ENCODE data around the gene RAD51B. TPM values are rescaled to one million over a fixed set of nuclear protein-coding genes. Genes with fewer than 3 reads are reported as not detected.

The RAD51B gene
- polyA plus RNA-seq, 4 donors = 10.6 to 13.2 (median 11.3) TPM

- no peak for DNase-seq (ENCODE audit: low read depth in 4 of 4, low spot score in 2 of 4)
Observed at GRCh38 chr14:68726093-68726695, 906.6 kb downstream of the RAD51B start.

GRCh38 chr14:68727315-68728047 lies 907.9 kb downstream of the RAD51B start:
- peak in 3 of 4 donors; percentile 24 to 50 (median 45) for DNase-seq (ENCODE audit: low read depth in 4 of 4, low spot score in 2 of 4)

DNA sequence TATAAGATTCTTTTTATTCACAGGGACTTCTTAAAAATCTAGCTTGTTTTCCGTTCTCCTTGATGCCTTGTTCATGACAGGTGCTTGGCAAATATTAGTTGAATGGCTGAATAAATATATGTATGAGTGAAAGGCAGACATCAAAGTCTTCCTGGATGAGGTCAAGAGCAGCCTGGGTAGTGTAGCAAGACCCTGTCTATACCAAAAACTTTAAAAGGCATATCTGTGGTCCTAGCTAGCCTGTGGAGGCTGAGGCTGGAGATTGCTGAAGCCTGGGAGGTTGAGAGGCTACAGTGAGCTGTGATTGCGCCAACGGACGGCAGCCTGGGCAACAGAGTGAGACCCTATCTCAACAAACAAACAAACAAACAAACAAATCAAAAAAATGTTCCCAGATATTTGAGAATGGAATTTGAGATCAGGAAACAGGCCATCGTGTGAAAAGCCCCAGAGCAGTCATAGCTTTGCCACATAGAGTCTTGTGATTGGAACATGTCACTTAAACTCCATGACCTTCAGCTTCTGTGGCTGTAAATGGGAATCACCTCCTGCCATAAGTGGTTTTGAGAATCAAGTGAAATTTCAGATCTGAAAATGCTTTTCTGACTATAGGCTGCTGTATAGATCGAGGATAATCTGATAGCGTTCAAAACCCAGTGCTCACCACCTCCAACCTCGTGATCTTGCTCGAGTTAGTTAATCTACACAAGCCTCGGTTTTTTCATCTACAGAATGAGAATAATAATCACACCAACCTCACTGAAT lies 908.9 kb downstream of the RAD51B start:
- no peak for DNase-seq (ENCODE audit: low read depth in 4 of 4, low spot score in 2 of 4)

DNA sequence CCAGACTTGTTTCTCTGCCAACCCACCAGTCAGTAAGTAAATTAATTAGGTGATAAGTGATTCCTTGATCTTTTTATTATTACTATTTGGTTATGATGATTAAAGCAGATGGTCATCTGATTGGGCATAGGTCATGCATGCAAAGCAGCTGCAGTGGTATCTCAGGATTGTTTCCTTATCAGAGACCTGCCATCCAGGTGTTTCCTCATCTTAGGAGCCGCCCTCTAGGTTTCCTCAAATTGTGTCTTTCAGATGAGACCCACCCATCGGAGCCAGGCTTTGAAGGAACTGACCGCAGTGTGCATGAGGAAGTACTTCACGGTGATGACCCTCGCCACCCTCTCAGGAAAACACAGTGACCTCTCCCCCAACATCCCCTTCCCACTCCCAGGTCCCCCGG lies 910.0 kb downstream of the RAD51B start:
- DNase-seq (ENCODE audit: low read depth in 4 of 4, low spot score in 2 of 4) = no peak

DNA sequence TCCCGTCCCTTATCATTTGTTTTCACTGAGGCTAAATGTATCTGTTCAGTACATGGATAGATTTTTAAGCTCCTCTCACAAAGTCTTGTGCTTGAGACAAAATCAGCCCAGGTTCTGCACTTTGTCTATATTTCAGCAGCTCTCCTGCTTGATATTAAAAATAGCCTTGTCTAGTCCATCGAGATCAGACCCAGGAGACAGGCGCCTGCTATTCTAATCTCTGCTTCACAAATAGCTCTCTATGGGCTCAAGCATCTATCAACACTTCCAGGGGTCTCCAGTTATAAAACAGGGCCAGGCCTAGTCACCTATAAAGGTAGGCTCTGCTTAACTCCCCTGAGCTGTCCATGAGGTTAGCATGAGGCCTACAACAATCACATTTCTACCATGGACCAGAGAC lies 910.8 kb downstream of the RAD51B start:
- no peak for DNase-seq (ENCODE audit: low read depth in 4 of 4, low spot score in 2 of 4)

- DNase-seq (ENCODE audit: low read depth in 4 of 4, low spot score in 2 of 4) = no peak
Observed at GRCh38 chr14:68730811-68731425, 911.3 kb downstream of the RAD51B start.

DNA sequence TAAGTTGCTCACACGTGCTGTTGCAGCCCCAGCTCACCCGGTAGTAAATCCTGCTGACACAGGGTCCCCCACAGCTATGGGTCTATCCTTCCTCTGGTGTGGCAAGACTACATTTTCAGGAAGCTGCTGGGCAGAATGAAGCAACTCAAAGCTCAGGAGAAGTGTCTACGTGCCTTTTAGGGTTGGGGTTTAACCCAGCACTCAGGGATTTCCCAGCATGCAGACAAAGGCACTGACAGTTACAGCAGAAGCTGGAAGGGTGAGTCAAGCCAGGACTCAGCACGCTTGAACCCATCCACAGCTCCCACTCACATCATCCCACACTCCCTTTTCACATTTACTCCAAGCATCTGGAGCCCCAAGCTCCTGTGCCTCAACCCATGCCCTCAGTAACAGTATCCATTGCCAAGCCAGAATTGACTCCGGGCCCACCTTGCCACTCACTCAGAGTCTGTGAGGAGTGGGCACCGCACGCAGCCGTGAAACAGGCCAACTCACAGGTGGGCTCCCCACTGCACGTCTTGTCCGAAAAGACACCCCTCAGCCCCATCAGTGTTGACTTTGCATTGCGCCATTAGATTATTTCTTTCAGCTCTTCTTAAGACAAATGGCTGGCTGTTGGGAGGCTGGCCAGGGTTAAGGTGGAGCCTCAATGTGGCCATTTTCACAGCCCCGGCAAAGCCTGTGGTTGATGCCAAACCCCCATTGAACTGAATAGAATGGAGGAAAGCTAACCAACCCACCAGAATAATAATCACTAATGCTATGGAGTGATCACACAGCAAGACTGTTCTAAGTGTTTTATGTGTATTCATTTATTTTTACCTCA lies 913.7 kb downstream of the RAD51B start:
- DNase-seq (ENCODE audit: low read depth in 4 of 4, low spot score in 2 of 4) = no peak

GRCh38 chr14:68734231-68734732 lies 914.7 kb downstream of the RAD51B start:
- no peak for DNase-seq (ENCODE audit: low read depth in 4 of 4, low spot score in 2 of 4)

GRCh38 chr14:68735856-68736255 lies 916.3 kb downstream of the RAD51B start:
- no peak for DNase-seq (ENCODE audit: low read depth in 4 of 4, low spot score in 2 of 4)

DNA sequence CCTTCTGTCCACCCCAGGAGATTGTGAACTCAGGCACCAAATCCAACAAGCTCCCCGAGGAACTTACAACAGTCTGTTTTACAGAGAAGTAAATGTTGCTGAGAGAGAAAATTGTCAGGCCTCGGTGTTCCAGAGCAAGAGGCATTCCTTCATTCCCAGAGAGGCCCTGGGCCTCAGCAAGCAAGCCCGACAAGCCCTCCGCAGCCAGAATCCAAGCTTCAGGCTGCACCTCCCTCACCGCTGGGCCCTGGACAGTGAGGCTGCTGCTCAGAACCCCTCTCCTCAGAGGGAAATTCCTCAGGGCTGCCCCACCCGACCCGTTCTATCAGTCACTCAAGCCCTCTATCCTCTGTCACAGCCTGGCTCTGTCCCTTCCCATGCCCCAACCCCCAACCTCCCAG lies 916.9 kb downstream of the RAD51B start:
- DNase-seq (ENCODE audit: low read depth in 4 of 4, low spot score in 2 of 4) = no peak

DNA sequence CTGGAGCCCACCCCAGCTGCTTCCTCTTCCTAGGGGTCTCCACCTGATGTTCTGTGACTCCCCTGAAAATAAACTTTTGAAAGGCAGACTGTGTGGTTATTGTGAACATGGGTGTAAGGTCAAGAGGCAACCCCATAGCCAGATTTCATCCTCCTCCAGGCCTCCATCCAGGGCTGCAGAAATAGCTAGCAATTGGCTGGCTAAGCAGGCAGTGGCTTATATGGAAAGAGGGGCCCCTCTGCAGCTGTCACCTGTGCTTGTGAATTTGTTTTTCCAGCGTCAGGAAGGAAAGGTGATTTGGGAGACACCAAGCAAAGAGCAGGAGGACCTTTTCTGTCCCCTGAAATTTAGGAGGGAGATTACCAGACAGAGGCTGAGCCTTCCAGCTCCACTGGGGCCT lies 917.5 kb downstream of the RAD51B start:
- DNase-seq (ENCODE audit: low read depth in 4 of 4, low spot score in 2 of 4) = no peak

GRCh38 chr14:68738559-68738958 lies 919.0 kb downstream of the RAD51B start:
- no peak for DNase-seq (ENCODE audit: low read depth in 4 of 4, low spot score in 2 of 4)

DNA sequence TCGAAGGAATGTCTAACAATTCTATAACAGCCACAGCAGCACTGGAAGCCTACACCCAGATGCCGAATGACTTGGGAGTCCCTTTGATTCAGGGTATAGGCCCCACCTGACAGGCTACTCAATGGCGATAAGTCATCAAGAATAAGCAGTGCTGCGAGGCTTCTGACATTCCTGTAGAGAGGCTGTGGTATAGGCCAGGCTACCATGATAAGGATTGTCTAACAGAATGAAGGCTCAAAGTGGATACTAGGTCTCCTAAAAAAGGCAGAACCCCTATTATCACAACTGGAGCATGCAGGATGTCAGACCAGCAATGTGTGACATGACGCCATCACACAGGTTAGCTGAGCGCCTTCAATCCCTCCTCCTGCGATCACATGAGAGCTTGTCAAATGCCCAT lies 920.1 kb downstream of the RAD51B start:
- no peak for DNase-seq (ENCODE audit: low read depth in 4 of 4, low spot score in 2 of 4)

DNA sequence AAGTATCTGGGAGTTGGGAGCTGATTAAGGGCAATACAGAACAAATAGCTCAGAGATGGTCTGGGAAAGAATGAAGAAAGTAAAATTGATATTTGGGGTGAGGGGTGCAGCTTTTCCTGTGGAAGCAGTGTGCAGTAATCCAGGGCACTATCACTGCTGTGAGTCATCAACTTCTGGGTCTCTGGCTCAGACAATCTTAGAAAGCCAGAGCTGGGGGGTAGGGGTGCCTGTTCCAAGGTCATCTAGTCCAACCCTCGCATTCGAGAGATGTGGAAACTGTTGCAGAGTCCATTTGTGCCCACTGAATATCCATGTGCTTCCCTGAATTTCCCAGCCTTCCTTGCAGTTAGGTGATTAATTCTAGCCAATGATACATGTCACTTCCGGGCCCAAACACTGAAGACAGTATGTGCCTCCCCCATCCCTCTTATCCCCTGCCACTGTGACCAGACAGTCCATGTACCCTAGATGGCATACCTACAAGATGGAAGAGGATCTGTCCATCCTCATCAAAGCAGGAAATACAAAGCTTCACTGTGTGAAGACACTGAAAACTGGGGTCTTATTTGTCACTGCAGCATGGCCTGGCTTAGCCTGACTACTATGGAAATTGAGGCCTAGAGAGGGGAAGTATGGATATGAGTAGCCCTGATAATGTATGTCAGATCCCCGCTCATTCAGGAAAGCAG lies 921.4 kb downstream of the RAD51B start:
- DNase-seq (ENCODE audit: low read depth in 4 of 4, low spot score in 2 of 4) = no peak

- no peak for DNase-seq (ENCODE audit: low read depth in 4 of 4, low spot score in 2 of 4)
Observed at GRCh38 chr14:68741477-68741791, 921.9 kb downstream of the RAD51B start.

DNA sequence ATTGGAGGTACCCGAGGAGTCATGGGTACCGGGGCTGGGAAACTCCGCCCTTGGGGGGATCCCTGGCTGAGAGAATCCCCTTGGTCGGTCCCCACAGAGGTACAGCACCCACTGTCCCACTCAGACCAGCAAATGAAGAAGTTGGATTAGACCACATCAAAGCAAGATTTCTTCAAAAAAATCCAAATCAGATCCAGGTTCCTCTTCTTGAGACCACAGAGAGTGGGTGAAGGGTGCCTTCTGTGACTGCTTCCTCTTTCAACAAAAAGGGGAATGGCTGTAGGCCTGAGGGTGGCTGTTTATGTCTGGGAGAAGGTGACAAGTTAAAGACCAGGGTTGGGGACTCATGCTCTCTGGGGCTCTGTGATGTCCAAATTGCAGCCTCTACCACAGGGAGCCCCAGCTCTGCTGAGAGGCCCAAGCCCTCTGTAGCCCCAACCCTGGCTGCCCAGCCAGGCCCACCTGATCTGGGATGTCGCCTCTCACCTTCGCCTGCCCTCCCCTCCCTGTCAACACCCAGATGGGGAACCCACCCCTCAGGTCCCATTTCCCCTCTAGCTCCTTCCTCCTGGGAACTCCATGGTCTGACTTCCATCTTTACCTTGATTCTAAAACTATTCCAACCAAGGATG lies 922.4 kb downstream of the RAD51B start:
- DNase-seq (ENCODE audit: low read depth in 4 of 4, low spot score in 2 of 4) = no peak

- DNase-seq (ENCODE audit: low read depth in 4 of 4, low spot score in 2 of 4) = no peak
Observed at GRCh38 chr14:68744613-68745012, 925.0 kb downstream of the RAD51B start.

DNA sequence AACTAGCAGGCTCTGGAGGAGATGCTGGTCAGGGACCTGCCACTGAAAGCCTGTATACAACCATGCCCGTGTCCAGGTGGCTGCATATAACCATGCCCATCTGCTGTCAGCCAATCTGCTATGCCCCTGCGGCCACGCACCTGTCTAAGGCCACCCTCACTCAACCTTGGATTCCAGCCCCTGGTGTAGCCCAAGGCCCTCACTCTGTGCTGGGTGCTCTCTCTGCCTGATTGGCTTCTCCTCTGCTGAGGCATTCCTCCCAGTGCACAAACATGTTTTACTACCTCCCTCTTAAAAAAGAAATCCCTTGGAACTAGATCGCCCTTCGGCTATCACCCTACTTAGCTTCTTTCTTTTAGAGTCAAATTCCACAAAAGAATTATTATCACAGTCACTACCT lies 927.8 kb downstream of the RAD51B start:
- no peak for DNase-seq (ENCODE audit: low read depth in 4 of 4, low spot score in 2 of 4)

DNA sequence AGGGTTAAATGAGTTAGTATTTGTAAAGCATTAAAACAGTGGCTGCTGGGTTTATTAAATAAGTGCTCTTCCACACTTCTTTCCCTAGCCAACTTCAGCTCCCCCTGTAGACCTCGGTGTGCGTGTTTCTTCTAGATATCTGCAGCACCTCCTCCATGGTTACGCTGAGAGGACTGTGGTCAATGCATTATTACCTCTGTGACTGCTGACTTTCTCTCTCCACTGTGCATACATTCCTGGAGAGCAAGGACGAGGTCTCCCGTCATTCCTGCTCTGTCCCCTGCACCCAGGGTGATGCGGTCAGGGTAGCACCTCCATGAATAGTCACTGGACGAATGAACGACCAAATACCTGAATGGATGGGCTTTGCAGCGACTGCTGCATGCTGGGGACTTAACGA lies 928.7 kb downstream of the RAD51B start:
- no peak for DNase-seq (ENCODE audit: low read depth in 4 of 4, low spot score in 2 of 4)
